GM12878 (cell line): ENCODE results near the gene GPR148. TPM values are rescaled to one million over a fixed set of nuclear protein-coding genes. Genes with fewer than 3 reads are reported as not detected.

Experiments used
- ATAC-seq: fragments of 200-7000 bp; cut with Tn5 transposase; 3 replicates; pipeline ENCODE4 v1.9.1; 2020; ENCODE audit warnings: mild to moderate bottlenecking, moderate library complexity
- BruUV-seq: library from RNA; stranded (reverse); fragments of 400-500 nt; replicated peaks from 2 replicates; lab custom pipeline; 2021; lab: Mats Ljungman, UMichigan
- CTCF ChIA-PET: fragments of 300-600 bp; sonication (Branson Sonifier 250); formaldehyde crosslinking; extraction: SDS; loops from one replicate; lab custom pipeline; 2021; ENCODE audit warnings: inconsistent platforms; lab: Yijun Ruan, JAX
- POLR2A ChIA-PET: fragments of 350-600 bp; formaldehyde crosslinking; extraction: SDS; loops from one replicate; lab custom pipeline; 2021; ENCODE audit warnings: inconsistent platforms; lab: Charles Lee
- RAD21 ChIA-PET: fragments of 300-600 bp; sonication (Branson Sonifier 250); formaldehyde crosslinking; loops from one replicate; lab custom pipeline; 2023; ENCODE audit warnings: antibody characterized with exemption; ENCODE audit not compliant: unreplicated experiment; lab: Charles Lee
- SMC1A ChIA-PET: fragments of 300-600 bp; sonication (Branson Sonifier 250); formaldehyde crosslinking; loops from one replicate; lab custom pipeline; 2023; ENCODE audit not compliant: unreplicated experiment, uncharacterized antibody; lab: Charles Lee
- DNase-seq: peaks from one replicate; pipeline ENCODE4 v3.0.0-alpha.2; 2011; ENCODE audit warnings: low read depth, low spot score
- FAIRE-seq: peaks from 3 replicates; lab custom pipeline; 2011; peaks lifted over from hg19 to GRCh38; lab: Jason Lieb, UNC
- H2AFZ ChIP-seq: 2 replicates; pipeline ENCODE4 v1.6.0; 2011; ENCODE audit warnings: low read depth, low read length, control low read depth; ENCODE audit not compliant: control insufficient read depth
- H3K27ac ChIP-seq: 2 replicates; pipeline ENCODE4 v1.5.1; 2011; ENCODE audit warnings: control low read depth; ENCODE audit not compliant: control insufficient read depth, insufficient read depth
- H3K27me3 ChIP-seq, 2 experiments: replicated peaks in 1 of 2; 2 replicates each; pipeline versions ENCODE4 v1.6.0 to v1.6.1; 2011; ENCODE audit warnings: low read length in 1 of 2; ENCODE audit not compliant: control insufficient read depth in 2 of 2, insufficient read depth in 2 of 2
- H3K36me3 ChIP-seq, 2 experiments: 2 replicates each; pipeline ENCODE4 v1.5.1; 2011; ENCODE audit warnings: low read length in 1 of 2; ENCODE audit not compliant: control insufficient read depth in 2 of 2, insufficient read depth in 2 of 2
- H3K4me1 ChIP-seq: 2 replicates; pipeline ENCODE4 v1.6.1; 2011; ENCODE audit warnings: mild to moderate bottlenecking, low read length, moderate library complexity, mixed read lengths; ENCODE audit not compliant: control insufficient read depth, insufficient read depth
- H3K4me2 ChIP-seq: 2 replicates; pipeline ENCODE4 v1.6.0; 2011; ENCODE audit warnings: control low read depth; ENCODE audit not compliant: control insufficient read depth, insufficient read depth
- H3K4me3 ChIP-seq: fragments of 200-600 bp; sonication (generic); 2 replicates; pipeline ENCODE4 v1.5.1; 2016
- H3K79me2 ChIP-seq: 2 replicates; pipeline ENCODE4 v1.6.0; 2011; ENCODE audit warnings: low read length; ENCODE audit not compliant: control insufficient read depth, insufficient read depth
- H3K9ac ChIP-seq: 2 replicates; pipeline ENCODE4 v1.8.0; 2011; ENCODE audit warnings: low read length, control low read depth, mixed read lengths; ENCODE audit not compliant: control insufficient read depth, insufficient read depth
- H3K9me3 ChIP-seq: replicated peaks from 3 replicates; pipeline ENCODE4 v1.5.1; 2011; ENCODE audit warnings: mild to moderate bottlenecking, low read length; ENCODE audit not compliant: control insufficient read depth, insufficient read depth
- H4K20me1 ChIP-seq: 2 replicates; pipeline ENCODE4 v1.6.0; 2011; ENCODE audit not compliant: control insufficient read depth, insufficient read depth
- EP300 ChIP-seq, 2 experiments: fragments of 150-350 bp in 1 of 2; IDR thresholded peaks; 2 replicates each; pipeline ENCODE4 v1.6.1; 2011 to 2012; ENCODE audit warnings: low read depth in 2 of 2, low read length in 2 of 2, borderline replicate concordance in 1 of 2, improper control_type of control experiment in 1 of 2, inconsistent platforms in 1 of 2; ENCODE audit not compliant: control insufficient read depth in 1 of 2
- ESRRA ChIP-seq: IDR thresholded peaks from 2 replicates; pipeline ENCODE4 v1.6.1; 2012; ENCODE audit warnings: mild to moderate bottlenecking, low read length, improper control_type of control experiment
- IRF4 ChIP-seq: IDR thresholded peaks from 2 replicates; pipeline ENCODE4 v1.6.1; 2011; ENCODE audit warnings: low read depth, low read length
- JUNB ChIP-seq: IDR thresholded peaks from 2 replicates; pipeline ENCODE4 v1.6.1; 2016; ENCODE audit warnings: antibody characterized with exemption, mild to moderate bottlenecking
- KLF5 ChIP-seq: fragments of 450-650 bp; IDR thresholded peaks from 2 replicates; pipeline ENCODE4 v1.6.1; 2014; ENCODE audit warnings: mild to moderate bottlenecking; ENCODE audit not compliant: partially characterized antibody
- MEF2B ChIP-seq: fragments of 450-650 bp; IDR thresholded peaks from 2 replicates; pipeline ENCODE4 v1.6.1; 2018; ENCODE audit warnings: mild to moderate bottlenecking, moderate library complexity; ENCODE audit not compliant: partially characterized antibody, poor library complexity, severe bottlenecking
- NFIC ChIP-seq: IDR thresholded peaks from 2 replicates; pipeline ENCODE4 v1.6.1; 2012; ENCODE audit warnings: low read depth, mild to moderate bottlenecking, inconsistent platforms, low read length, moderate library complexity
- PML ChIP-seq: IDR thresholded peaks from 2 replicates; pipeline ENCODE4 v1.6.1; 2012; ENCODE audit warnings: low read length, inconsistent platforms
- RUNX3 ChIP-seq: IDR thresholded peaks from 2 replicates; pipeline ENCODE4 v1.6.1; 2012; ENCODE audit warnings: low read length, inconsistent platforms
- SREBF1 ChIP-seq: IDR thresholded peaks from 2 replicates; pipeline ENCODE4 v1.6.1; 2012; ENCODE audit warnings: mild to moderate bottlenecking, low read length
- SUZ12 ChIP-seq: fragments of 200-600 bp; sonication (generic); IDR thresholded peaks from one replicate; pipeline ENCODE4 v1.6.1; 2018; ENCODE audit warnings: antibody characterized with exemption, mild to moderate bottlenecking; ENCODE audit not compliant: unreplicated experiment
- TCF12 ChIP-seq: IDR thresholded peaks from 2 replicates; pipeline ENCODE4 v1.6.1; 2011; ENCODE audit warnings: low read depth, mild to moderate bottlenecking, low read length
- ZNF274 ChIP-seq: IDR thresholded peaks from one replicate; pipeline ENCODE4 v1.8.0; 2011; ENCODE audit not compliant: insufficient read length, insufficient read depth
- ZZZ3 ChIP-seq: IDR thresholded peaks from 2 replicates; pipeline ENCODE4 v1.6.1; 2011; ENCODE audit warnings: low read depth; ENCODE audit not compliant: control insufficient read depth, insufficient read length
- WGBS: methylation state at CpG from one replicate; pipeline ENCODE4 v1.1.6; 2016; ENCODE audit warnings: low lambda C conversion rate; ENCODE audit not compliant: insufficient replicate concordance, insufficient coverage; ENCODE audit errors: missing lambda C conversion rate; 5-methylcytosine and 5-hydroxymethylcytosine counted together
- in situ Hi-C: fragments of 300-500 bp; cut with MboI; formaldehyde crosslinking; loops from 9 replicates; pipeline ENCODE4 v1.14.3; 2018; ENCODE audit warnings: mixed read lengths
- intact Hi-C: fragments of 100-400 bp; cut with micrococcal nuclease; formaldehyde crosslinking; loops from one replicate; pipeline ENCODE4 v1.14.2; 2022; ENCODE audit not compliant: unreplicated experiment
- polyA plus RNA-seq, 11 experiments: library from polyadenylated mRNA; depleted of rRNA in 4 of 11; unstranded in 6 of 11; stranded (reverse) in 5 of 11; fragments of >200 nt; fragmentation: Nextera tagmentation in 4 of 11; fragmentation: Illumina TruSeq in 1 of 11; extraction: Ambion mirVana in 4 of 11; extraction: Trizol in 1 of 11; gene quantifications; 1 replicate in 1 of 11; 2 replicates in 10 of 11; pipeline versions ENCODE4 v1.2.1 to v1.2.3, GENCODE V29; 2011 to 2016; ENCODE audit warnings: inconsistent platforms in 2 of 11, missing spikeins in 2 of 11, low read depth in 1 of 11
- total RNA-seq, 4 experiments: library from RNA; depleted of rRNA in 3 of 4; stranded (reverse); fragments of >200 nt in 3 of 4; fragmentation: Illumina TruSeq in 1 of 4; extraction: Trizol in 1 of 4; gene quantifications; 2 replicates each; pipeline versions ENCODE4 v1.2.1 to v1.2.3, GENCODE V29; 2013 to 2021
- TF ChIP-seq, protein P1 (sequence below): fragments of 450-650 bp; IDR thresholded peaks from 2 replicates; pipeline ENCODE4 v1.6.1; 2018; ENCODE audit warnings: borderline replicate concordance, mild to moderate bottlenecking; ENCODE audit not compliant: partially characterized antibody
- TF ChIP-seq, protein P2 (sequence below): fragments of 450-650 bp; conservative IDR thresholded peaks from 2 replicates; pipeline ENCODE4 v1.6.1; 2017; ENCODE audit warnings: mild to moderate bottlenecking, moderate library complexity
- TF ChIP-seq, protein P3 (sequence below): IDR thresholded peaks from 2 replicates; pipeline ENCODE4 v1.6.1; 2011; ENCODE audit warnings: borderline replicate concordance, low read depth, mild to moderate bottlenecking, moderate library complexity, mixed read lengths, low read length; ENCODE audit not compliant: insufficient read depth; ENCODE audit errors: extremely low read length
- TF ChIP-seq, protein P4 (sequence below): fragments of 450-650 bp; IDR thresholded peaks from 2 replicates; pipeline ENCODE4 v1.6.1; 2017; ENCODE audit warnings: borderline replicate concordance

Gene GPR148
- total and polyA plus RNA-seq, 10 of the 15 experiments (the other 5 are each of a cell fraction or from before 2014, with no cell fraction given): not detected

DNA sequence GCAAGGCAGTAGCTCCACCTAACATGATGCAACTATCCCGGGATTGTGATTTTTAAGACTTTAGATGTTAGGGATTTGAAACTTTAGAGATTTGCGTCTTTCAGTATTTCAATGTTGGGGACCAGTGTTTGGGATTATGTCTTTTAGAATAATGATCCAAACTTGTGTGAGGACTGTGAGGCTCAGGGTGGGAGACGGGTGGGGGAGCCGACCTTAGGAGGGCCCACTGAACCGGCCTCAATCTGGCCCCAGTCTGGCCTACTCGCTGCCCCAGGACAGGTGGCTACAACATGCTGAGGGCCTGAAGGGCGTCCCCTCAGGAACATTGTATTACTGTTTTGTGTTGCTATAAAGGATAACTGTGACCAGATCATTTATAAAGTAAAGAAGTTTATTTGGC is 37.2 kb downstream of the GPR148 start:
- no peaks in the 10 kb centered on the region for H3K4me1 ChIP-seq
- H3K9ac ChIP-seq: no peak overlapping the region
- 46% methylated on average over 7 of the region's 7 CpGs for WGBS
- intact Hi-C loops: no loop called here
- SMC1A ChIA-PET: no interaction called here
- H2AFZ ChIP-seq: no peak overlapping the region
- no peak for ATAC-seq
- no peak for DNase-seq
- in situ Hi-C loops: no loop called here
- no peaks in the 10 kb centered on the region for H3K9me3 ChIP-seq
- H3K4me3 ChIP-seq: no peak overlapping the region
- no peaks in the 10 kb centered on the region for H4K20me1 ChIP-seq
- H3K27me3 ChIP-seq: peaks cover 0 to 1% of the 10 kb centered on the region in 2 experiments; a peak in 2 of 4 replicates
- FAIRE-seq: no peak
- H3K79me2 ChIP-seq: no peaks in the 10 kb centered on the region
- no TSS peak for BruUV-seq
- CTCF ChIA-PET: no interaction called here
- POLR2A ChIA-PET: no interaction called here
- TF ChIP-seq ZNF274: no peak
- TF ChIP-seq, protein P1, sequence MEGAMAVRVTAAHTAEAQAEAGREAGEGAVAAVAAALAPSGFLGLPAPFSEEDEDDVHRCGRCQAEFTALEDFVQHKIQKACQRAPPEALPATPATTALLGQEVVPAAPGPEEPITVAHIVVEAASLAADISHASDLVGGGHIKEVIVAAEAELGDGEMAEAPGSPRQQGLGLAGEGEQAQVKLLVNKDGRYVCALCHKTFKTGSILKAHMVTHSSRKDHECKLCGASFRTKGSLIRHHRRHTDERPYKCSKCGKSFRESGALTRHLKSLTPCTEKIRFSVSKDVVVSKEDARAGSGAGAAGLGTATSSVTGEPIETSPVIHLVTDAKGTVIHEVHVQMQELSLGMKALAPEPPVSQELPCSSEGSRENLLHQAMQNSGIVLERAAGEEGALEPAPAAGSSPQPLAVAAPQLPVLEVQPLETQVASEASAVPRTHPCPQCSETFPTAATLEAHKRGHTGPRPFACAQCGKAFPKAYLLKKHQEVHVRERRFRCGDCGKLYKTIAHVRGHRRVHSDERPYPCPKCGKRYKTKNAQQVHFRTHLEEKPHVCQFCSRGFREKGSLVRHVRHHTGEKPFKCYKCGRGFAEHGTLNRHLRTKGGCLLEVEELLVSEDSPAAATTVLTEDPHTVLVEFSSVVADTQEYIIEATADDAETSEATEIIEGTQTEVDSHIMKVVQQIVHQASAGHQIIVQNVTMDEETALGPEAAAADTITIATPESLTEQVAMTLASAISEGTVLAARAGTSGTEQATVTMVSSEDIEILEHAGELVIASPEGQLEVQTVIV: no peak
- no peak for TF ChIP-seq JUNB
- no peak for TF ChIP-seq EP300 (IDR thresholded peaks at IDR 0.05; ENCODE audit: borderline replicate concordance in 1 of 2, control insufficient read depth in 1 of 2, low read depth in 2 of 2, low read length in 2 of 2)
- no peak for TF ChIP-seq MEF2B
- TF ChIP-seq ESRRA: no peak
- no peak for TF ChIP-seq PML
- no peak for TF ChIP-seq RUNX3
- no peak for TF ChIP-seq IRF4
- no peak for TF ChIP-seq KLF5
- TF ChIP-seq, protein P2, sequence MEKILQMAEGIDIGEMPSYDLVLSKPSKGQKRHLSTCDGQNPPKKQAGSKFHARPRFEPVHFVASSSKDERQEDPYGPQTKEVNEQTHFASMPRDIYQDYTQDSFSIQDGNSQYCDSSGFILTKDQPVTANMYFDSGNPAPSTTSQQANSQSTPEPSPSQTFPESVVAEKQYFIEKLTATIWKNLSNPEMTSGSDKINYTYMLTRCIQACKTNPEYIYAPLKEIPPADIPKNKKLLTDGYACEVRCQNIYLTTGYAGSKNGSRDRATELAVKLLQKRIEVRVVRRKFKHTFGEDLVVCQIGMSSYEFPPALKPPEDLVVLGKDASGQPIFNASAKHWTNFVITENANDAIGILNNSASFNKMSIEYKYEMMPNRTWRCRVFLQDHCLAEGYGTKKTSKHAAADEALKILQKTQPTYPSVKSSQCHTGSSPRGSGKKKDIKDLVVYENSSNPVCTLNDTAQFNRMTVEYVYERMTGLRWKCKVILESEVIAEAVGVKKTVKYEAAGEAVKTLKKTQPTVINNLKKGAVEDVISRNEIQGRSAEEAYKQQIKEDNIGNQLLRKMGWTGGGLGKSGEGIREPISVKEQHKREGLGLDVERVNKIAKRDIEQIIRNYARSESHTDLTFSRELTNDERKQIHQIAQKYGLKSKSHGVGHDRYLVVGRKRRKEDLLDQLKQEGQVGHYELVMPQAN: no peak
- TF ChIP-seq TCF12: no peak
- TF ChIP-seq, protein P3, sequence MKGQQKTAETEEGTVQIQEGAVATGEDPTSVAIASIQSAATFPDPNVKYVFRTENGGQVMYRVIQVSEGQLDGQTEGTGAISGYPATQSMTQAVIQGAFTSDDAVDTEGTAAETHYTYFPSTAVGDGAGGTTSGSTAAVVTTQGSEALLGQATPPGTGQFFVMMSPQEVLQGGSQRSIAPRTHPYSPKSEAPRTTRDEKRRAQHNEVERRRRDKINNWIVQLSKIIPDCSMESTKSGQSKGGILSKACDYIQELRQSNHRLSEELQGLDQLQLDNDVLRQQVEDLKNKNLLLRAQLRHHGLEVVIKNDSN: no peak
- no peak for TF ChIP-seq NFIC
- TF ChIP-seq, protein P4, sequence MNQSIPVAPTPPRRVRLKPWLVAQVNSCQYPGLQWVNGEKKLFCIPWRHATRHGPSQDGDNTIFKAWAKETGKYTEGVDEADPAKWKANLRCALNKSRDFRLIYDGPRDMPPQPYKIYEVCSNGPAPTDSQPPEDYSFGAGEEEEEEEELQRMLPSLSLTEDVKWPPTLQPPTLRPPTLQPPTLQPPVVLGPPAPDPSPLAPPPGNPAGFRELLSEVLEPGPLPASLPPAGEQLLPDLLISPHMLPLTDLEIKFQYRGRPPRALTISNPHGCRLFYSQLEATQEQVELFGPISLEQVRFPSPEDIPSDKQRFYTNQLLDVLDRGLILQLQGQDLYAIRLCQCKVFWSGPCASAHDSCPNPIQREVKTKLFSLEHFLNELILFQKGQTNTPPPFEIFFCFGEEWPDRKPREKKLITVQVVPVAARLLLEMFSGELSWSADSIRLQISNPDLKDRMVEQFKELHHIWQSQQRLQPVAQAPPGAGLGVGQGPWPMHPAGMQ: no peak
- no peak for TF ChIP-seq ZZZ3
- TF ChIP-seq SREBF1: no peak
- no peak for TF ChIP-seq SUZ12
- TF ChIP-seq, all 136 proteins: peak for 0
- no peak overlapping the region for H3K27ac ChIP-seq
- RAD21 ChIA-PET: no interaction called here
- no peaks in the 10 kb centered on the region for H3K36me3 ChIP-seq
- H3K4me2 ChIP-seq: no peak overlapping the region
